ENCODE results near the gene WDR46.

DNA sequence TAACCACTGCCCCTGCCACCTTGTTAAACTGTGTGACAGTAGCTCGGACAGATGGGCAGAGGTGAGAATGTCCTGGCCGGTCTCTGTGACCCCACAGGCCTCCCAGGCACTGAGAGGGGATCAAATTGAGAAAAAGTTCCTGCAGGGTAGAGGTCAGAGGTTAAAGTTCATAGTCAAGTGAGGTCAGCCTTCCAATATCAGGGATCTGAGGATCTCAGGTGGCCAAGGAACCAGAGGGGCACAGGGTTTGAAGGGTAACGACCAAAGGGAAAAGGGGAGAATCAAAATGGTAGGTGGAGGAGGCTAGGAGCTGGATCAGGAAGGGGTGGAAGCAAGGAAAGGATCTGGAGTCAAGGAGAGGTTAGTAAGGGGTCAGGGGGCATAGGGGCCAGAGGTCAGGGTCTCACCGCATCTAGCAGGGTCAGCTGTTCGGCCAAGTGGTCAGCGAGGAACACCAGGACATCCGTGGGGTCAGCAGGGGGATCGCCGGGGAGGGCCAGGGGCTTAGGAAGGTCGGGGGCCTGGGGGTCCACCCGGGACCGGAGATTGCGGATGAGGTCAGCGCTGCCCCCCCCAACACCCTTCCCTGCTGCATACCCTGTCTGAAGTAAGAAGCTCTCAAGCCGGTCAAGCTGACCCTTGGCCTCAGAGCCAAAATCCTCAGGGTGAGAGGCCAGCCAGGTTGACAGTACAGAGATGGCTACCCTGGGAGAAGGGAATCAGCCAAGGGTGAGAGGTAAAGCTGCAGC lies 6.8 kb upstream of the WDR46 start:
- TF ChIP-seq, protein P1, sequence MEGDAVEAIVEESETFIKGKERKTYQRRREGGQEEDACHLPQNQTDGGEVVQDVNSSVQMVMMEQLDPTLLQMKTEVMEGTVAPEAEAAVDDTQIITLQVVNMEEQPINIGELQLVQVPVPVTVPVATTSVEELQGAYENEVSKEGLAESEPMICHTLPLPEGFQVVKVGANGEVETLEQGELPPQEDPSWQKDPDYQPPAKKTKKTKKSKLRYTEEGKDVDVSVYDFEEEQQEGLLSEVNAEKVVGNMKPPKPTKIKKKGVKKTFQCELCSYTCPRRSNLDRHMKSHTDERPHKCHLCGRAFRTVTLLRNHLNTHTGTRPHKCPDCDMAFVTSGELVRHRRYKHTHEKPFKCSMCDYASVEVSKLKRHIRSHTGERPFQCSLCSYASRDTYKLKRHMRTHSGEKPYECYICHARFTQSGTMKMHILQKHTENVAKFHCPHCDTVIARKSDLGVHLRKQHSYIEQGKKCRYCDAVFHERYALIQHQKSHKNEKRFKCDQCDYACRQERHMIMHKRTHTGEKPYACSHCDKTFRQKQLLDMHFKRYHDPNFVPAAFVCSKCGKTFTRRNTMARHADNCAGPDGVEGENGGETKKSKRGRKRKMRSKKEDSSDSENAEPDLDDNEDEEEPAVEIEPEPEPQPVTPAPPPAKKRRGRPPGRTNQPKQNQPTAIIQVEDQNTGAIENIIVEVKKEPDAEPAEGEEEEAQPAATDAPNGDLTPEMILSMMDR (IDR thresholded peaks at IDR 0.05): no peak
- TF ChIP-seq EZH2phosphoT487 (IDR thresholded peaks at IDR 0.05) (no peak), EZH2 (IDR thresholded peaks at IDR 0.05) (no peak)

All from neural progenitor cell (in vitro differentiated cells).